ENCODE results near the gene KCTD17. TPM values are rescaled to one million over a fixed set of nuclear protein-coding genes. Genes with fewer than 3 reads are reported as not detected.

Gene KCTD17
- total and polyA plus RNA-seq, 2 of the 13 experiments (the other 11 are each of a cell fraction or from before 2014, with no cell fraction given) = 5.3 to 11.7 TPM

GRCh38 chr22:37023743-37024338, 27.7 kb upstream of the KCTD17 start (continued):
- TF ChIP-seq MEIS2 (CRISPR knock-in tag; IDR thresholded peaks at IDR 0.05) = peak; percentile 46; the same call in 1 of the 2 replicates
- peak; percentile 86 for TF ChIP-seq U2AF1 (optimal IDR thresholded peaks at IDR 0.05; ENCODE audit: low read depth, low read length)
- TF ChIP-seq MIXL1 (CRISPR knock-in tag; IDR thresholded peaks at IDR 0.05) = no peak
- TF ChIP-seq UBTF (CRISPR knock-in tag; IDR thresholded peaks at IDR 0.05) = peak; percentile 38; the same call in 1 of the 2 replicates
- peak; percentile 67 for TF ChIP-seq ZHX2 (IDR thresholded peaks at IDR 0.05; ENCODE audit: low read depth)
- TF ChIP-seq ZHX2 (CRISPR knock-in tag; IDR thresholded peaks at IDR 0.05; ENCODE audit: borderline replicate concordance) = no peak
- TF ChIP-seq ZBTB34 (CRISPR knock-in tag; IDR thresholded peaks at IDR 0.05) = no peak
- peak; percentile 97 for TF ChIP-seq HNF4G (IDR thresholded peaks at IDR 0.05; ENCODE audit: borderline replicate concordance, low read depth, low read length)
- peak; percentile 93 for TF ChIP-seq HNF4G (CRISPR knock-in tag; IDR thresholded peaks at IDR 0.05; ENCODE audit: borderline replicate concordance, low read depth)
- peak; percentile 65; the same call in 1 of the 2 replicates for TF ChIP-seq ZFP91 (CRISPR knock-in tag; IDR thresholded peaks at IDR 0.05; ENCODE audit: borderline replicate concordance)
- peak; percentile 72; the same call in 1 of the 2 replicates for TF ChIP-seq ZBTB4 (CRISPR knock-in tag; IDR thresholded peaks at IDR 0.05; ENCODE audit: borderline replicate concordance)
- TF ChIP-seq ZKSCAN5 (CRISPR knock-in tag; IDR thresholded peaks at IDR 0.05) = 0 out of 2 replicates have a peak, but pooled peaks have one; percentile 39
- TF ChIP-seq KDM6A (CRISPR knock-in tag; IDR thresholded peaks at IDR 0.05; ENCODE audit: low read depth) = peak; percentile 53
